IPS DF 6.9 (cell line): Measurements from ENCODE around the gene MCM10.
A peak's percentile ranks its signal among the peaks of the same experiment; 100 is the strongest.

Experiments used
- DNase-seq: peaks from one replicate; pipeline ENCODE4 v3.0.0-alpha.2; 2013; ENCODE audit warnings: low read depth, low spot score
- H3K27ac ChIP-seq: one replicate; pipeline ENCODE4 v1.5.1; 2013; ENCODE audit warnings: low read length, control low read depth
- H3K27me3 ChIP-seq: 2 replicates; pipeline ENCODE4 v1.6.1; 2013; ENCODE audit warnings: mild to moderate bottlenecking, low read length; ENCODE audit not compliant: control insufficient read depth, insufficient read depth
- H3K36me3 ChIP-seq: 2 replicates; pipeline ENCODE4 v1.6.1; 2013; ENCODE audit warnings: low read length; ENCODE audit not compliant: control insufficient read depth, insufficient read depth
- H3K4me1 ChIP-seq: 2 replicates; pipeline ENCODE4 v1.6.1; 2013; ENCODE audit warnings: low read length; ENCODE audit not compliant: control insufficient read depth, insufficient read depth
- H3K4me3 ChIP-seq: 2 replicates; pipeline ENCODE4 v1.5.1; 2013; ENCODE audit warnings: mild to moderate bottlenecking, low read length
- H3K9me3 ChIP-seq: 2 replicates; pipeline ENCODE4 v1.6.1; 2013; ENCODE audit warnings: low read length, inconsistent platforms; ENCODE audit not compliant: control insufficient read depth, insufficient read depth
- WGBS: extraction: QIAGEN DNeasy Blood & Tissue Kit; methylation state at CpG from one replicate; pipeline ENCODE4 v1.1.7; 2013; ENCODE audit warnings: mixed read lengths, missing lambda C conversion rate; ENCODE audit not compliant: insufficient read length, insufficient coverage; 5-methylcytosine and 5-hydroxymethylcytosine counted together

MCM10 gene

DNA sequence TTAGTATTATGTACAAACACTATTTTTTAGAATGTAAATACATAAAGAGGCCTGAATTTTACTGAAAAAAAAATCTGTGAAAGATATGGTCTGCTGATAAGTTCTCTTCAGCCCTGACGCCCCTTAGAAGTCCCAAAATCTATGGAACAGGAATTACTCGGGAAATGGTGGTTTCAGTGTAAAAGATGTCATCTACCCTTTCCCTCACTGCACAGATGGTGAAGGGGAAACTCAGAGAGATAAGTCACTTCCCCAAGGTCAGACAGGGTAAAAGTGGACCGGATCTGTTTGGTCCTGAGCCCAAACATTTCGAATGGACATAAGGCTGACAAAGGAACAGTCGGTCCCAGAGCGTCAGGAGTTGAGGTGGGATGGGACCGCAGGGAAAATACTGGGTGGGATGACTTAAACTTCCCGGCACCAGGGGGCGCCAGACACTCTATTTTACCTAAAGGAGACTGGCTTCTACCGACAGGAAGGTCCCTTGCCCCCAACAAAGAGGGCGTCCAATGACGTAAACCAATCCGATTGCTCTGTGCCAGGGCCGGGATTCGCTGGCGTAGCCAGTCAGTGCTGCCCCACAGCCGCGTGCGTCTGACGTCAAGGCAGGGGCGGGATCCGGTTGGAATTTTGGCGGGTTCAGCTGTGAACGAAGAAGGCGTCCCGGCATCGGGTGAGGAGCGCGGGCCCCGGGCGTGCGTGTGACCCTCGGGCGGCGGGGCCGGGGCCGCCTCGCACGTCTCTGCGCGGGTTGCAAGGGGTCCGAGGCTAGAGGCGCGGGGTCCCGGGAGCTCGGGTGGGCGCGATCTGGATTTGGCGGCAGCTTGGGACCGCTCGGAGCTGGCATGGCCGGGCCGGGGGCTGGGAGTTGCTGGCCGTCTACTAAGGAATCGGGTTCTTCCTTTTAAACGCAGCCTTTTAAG is at the start of gene MCM10:
MCM10 (plus strand) TSS at position 625 of the 923 bp plus-strand sequence. CDS start 2,645 bp downstream, outside the sequence.
- Histone ChIP-seq H3K27me3 (no peaks in the 10 kb centered on the region), H3K36me3 (peaks cover 4% of the 10 kb centered on the region; the same call in 1 of the 2 replicates), H3K4me1 (peaks cover 3% of the 10 kb centered on the region), H3K27ac (no peak within 1 kb of the TSS), H3K9me3 (no peaks in the 10 kb centered on the region), H3K4me3 (peak within 1 kb of the TSS; percentile 65)
- WGBS = no CpG with 5 or more reads among the region's 56 CpGs
- DNase-seq = peak; percentile 99

DNA sequence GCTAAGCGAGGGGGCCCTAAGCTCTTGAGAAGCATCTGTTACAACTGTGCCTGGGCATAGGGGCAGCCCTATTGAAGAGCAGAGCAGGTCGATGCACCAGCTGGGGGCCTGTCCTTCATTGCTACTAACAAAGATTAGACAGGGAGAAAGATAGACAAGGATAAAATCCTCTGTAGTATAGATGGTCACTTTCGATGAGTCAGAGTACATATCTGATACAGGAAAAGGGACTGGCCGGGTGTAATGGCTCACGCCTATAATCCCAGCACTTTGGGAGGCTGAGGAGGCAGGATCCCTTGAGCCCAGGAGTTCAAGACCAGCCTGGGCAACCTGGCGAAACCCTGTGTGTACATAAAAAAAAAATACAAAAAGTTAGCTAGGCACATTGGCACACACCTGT is 47.8 kb upstream of the MCM10 start:
- H3K9me3 ChIP-seq = no peaks in the 10 kb centered on the region
- H3K36me3 ChIP-seq = no peaks in the 10 kb centered on the region; the same call in 1 of the 2 replicates
- DNase-seq = no peak
- H3K27me3 ChIP-seq = no peaks in the 10 kb centered on the region
- no peak overlapping the region for H3K4me3 ChIP-seq
- H3K4me1 ChIP-seq = no peaks in the 10 kb centered on the region
- no CpG with 5 or more reads among the region's 6 CpGs for WGBS
- no peak overlapping the region for H3K27ac ChIP-seq

DNA sequence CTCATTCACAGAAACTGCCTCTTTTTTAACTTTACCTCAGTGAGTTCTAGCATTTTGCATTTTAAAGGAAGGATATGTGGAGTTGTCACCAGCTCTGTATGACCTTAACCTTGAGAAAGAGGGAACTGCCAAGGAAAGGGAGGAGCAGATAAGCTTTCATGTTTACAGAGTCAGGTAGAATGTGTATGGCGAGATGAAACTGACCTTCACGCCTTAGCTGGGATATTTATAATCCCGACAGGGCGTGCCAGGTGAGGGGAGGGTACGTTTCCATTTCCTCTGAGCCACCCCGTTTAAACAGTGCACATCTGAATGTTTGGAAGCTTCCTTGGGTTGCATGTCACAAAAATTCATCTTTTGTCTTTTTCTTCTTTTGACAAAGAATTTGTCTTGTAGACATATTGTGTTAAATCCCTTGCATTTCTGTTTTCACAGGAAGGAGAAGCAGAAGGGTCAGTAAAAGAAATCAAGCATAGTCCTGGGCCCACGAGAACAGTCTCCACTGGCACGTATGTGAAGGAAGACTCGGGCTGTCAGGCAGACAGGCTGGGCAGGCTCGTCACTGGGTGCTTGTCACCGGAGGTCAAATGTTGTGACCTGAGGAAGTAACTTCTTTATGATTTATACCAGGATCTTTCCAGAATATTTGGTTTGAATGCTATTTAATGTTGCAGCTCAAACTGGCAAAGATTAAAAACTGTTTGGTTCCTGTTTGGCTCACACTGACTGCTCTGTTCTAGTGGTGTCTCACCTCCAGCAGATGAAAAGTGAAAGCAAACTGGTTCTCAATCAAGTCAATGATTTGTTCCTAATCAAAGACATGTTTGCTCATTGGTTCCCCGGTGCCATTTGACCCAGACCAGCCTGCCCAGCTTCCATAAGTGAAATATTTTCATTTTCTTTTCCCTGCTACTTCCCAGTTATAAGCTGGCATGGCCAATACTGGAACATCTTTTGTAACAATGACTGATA is 45.2 kb upstream of the MCM10 start:
- H3K36me3 ChIP-seq = no peaks in the 10 kb centered on the region; the same call in 1 of the 2 replicates
- no peaks in the 10 kb centered on the region for H3K4me1 ChIP-seq

DNA sequence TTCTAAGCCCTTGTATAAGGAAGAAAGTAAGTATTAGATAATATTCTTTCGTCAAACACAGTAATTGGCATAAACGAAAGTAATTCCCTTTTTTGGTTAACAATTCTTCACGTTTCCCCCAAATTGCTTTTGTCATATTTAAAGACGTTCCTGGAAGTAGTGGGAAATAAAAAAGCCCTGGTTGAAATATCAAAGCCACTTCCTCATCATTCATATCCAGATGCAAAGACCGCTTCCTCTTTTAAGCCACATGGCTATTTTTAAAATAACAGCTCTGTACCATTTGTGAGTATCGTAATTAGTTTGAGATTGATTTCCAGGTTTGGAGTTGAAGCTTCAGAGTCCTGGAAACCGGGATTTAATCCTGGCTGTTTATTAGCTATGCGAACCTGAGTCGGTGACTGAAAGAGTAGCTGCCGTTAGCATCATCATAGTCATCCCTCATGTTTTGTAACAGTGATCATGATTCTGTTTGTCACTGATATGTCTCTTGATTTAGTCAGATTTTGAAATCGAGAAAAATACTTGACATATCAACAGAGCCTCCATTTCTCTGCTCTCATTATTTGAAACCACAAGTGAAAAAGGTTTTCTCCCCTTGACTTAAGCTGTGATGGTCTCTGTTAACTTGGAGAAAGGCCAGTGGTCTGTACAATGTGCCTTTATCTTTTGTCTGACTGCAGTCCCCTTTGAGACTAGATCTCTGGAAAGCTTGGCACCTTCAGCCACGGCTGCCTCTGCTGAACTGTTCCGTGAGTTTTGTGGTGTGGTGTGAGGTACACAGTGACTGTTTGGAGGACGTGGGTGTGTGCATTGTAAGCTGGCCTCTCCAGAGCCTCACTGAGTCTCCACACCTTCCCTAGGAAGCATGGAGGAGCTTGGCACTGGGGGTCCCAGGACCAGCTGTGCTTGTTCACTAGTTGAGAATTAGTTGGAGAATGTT is 43.2 kb upstream of the MCM10 start:
- no CpG with 5 or more reads among the region's 14 CpGs for WGBS
- H3K36me3 ChIP-seq = no peaks in the 10 kb centered on the region
- H3K27me3 ChIP-seq = no peaks in the 10 kb centered on the region

More for the DNA sequence above, 45.2 kb upstream of the MCM10 start:
- no peaks in the 10 kb centered on the region for H3K9me3 ChIP-seq
- H3K4me3 ChIP-seq = no peak overlapping the region
- no peak overlapping the region for H3K27ac ChIP-seq
- no peak for DNase-seq
- WGBS = no CpG with 5 or more reads among the region's 12 CpGs
- no peaks in the 10 kb centered on the region for H3K27me3 ChIP-seq

DNA sequence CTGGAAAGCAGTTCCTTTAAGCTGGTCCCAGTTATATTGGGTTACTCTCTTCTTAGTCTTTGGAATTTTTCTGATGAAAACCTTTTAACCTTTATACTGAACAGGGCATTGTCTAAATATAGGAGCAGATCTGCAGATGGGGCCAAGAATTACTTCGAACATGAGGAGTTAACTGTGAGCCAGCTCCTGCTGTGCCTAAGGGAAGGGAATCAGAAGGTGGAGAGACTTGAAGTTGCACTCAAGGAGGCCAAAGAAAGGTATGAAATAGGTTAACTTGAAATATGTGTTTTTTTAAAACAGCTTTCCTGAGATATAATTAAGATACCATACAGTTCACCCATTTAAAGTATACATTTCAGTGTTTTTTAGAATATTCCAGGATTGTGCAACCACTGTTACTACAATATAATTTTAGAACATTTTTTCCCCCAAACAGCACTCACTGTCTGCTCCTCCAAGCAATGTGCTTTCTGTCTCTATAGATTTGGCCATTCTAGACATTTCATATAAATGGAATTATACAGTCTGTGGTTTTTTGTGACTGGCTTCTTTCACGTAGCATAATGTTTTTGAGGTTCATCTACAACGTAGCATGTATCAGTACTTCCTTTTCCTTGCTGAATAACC is 42.5 kb upstream of the MCM10 start:
- no peak for DNase-seq
- no peaks in the 10 kb centered on the region for H3K9me3 ChIP-seq
- no peaks in the 10 kb centered on the region for H3K36me3 ChIP-seq
- no peaks in the 10 kb centered on the region for H3K4me1 ChIP-seq
- no peak overlapping the region for H3K27ac ChIP-seq
- no peaks in the 10 kb centered on the region for H3K27me3 ChIP-seq
- WGBS = no CpG with 5 or more reads among the region's 3 CpGs
- H3K4me3 ChIP-seq = no peak overlapping the region

More for the DNA sequence above, 43.2 kb upstream of the MCM10 start:
- DNase-seq = no peak
- Histone ChIP-seq H3K27ac (no peak overlapping the region), H3K4me1 (no peaks in the 10 kb centered on the region), H3K9me3 (no peaks in the 10 kb centered on the region), H3K4me3 (no peak overlapping the region)

- H3K36me3 ChIP-seq = no peaks in the 10 kb centered on the region
- no peaks in the 10 kb centered on the region for H3K27me3 ChIP-seq
- no peak overlapping the region for H3K27ac ChIP-seq
- no peak overlapping the region for H3K4me3 ChIP-seq
- H3K4me1 ChIP-seq = no peaks in the 10 kb centered on the region
- DNase-seq = no peak
- no CpG with 5 or more reads among the region's 10 CpGs for WGBS
- H3K9me3 ChIP-seq = no peaks in the 10 kb centered on the region
Measured at GRCh38 chr10:13120786-13121499, 40.4 kb upstream of the MCM10 start.

DNA sequence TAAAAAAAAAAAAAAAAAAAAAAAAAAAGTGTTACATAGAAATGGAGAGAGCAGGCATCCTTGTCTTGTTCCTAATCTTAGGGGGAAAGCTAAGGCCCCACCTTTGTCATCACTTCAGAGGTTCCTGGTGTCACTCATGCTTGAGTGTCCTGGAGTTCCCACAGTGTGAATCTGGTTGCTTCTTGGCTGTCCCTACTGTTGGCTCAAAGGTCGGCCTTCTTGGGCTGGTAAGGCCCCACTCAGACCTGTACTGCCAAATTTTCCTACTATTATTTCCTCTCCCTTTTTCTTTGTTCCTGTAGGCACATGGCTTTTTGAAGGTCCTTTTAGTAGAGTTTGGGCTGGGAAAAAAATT is 39.9 kb upstream of the MCM10 start:
- no peaks in the 10 kb centered on the region for H3K4me1 ChIP-seq
- no peak for DNase-seq
- H3K27me3 ChIP-seq = no peaks in the 10 kb centered on the region
- H3K27ac ChIP-seq = no peak overlapping the region
- WGBS = no CpG with 5 or more reads among the region's 1 CpG
- no peaks in the 10 kb centered on the region for H3K9me3 ChIP-seq
- no peak overlapping the region for H3K4me3 ChIP-seq
- no peaks in the 10 kb centered on the region for H3K36me3 ChIP-seq

DNA sequence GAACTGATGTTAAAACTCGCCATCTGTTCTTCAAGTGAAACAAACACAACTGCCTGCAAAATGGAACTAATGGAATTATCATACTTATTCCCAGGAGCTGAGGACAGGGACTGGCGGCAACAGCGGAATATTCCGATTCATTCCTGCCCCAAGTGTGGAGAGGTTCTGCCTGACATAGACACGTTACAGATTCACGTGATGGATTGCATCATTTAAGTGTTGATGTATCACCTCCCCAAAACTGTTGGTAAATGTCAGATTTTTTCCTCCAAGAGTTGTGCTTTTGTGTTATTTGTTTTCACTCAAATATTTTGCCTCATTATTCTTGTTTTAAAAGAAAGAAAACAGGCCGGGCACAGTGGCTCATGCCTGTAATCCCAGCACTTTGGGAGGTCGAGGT is 24.7 kb upstream of the MCM10 start:
- DNase-seq = no peak
- Histone ChIP-seq H3K36me3 (no peaks in the 10 kb centered on the region), H3K4me3 (no peak overlapping the region), H3K4me1 (no peaks in the 10 kb centered on the region), H3K9me3 (no peaks in the 10 kb centered on the region), H3K27me3 (peaks cover 2% of the 10 kb centered on the region; the same call in 1 of the 2 replicates), H3K27ac (no peak overlapping the region)
- no CpG with 5 or more reads among the region's 8 CpGs for WGBS

GRCh38 chr10:13139150-13139549 is 22.2 kb upstream of the MCM10 start:
- H3K9me3 ChIP-seq = no peaks in the 10 kb centered on the region
- no peaks in the 10 kb centered on the region; the same call in 1 of the 2 replicates for H3K36me3 ChIP-seq
- H3K27ac ChIP-seq = no peak overlapping the region
- no peak for DNase-seq
- H3K4me1 ChIP-seq = no peaks in the 10 kb centered on the region
- no peak overlapping the region for H3K4me3 ChIP-seq
- peaks cover 2% of the 10 kb centered on the region; the same call in 1 of the 2 replicates for H3K27me3 ChIP-seq
- no CpG with 5 or more reads among the region's 7 CpGs for WGBS
